HG03135 (cell line): ENCODE results near the gene BPIFB1.

ENCODE experiments used
- ATAC-seq: cut with Tn5 transposase; IDR thresholded peaks from one replicate; pipeline ENCODE4 v1.9.1; 2021; ENCODE audit warnings: mild to moderate bottlenecking, moderate library complexity; ENCODE audit not compliant: unreplicated experiment

BPIFB1 gene

DNA sequence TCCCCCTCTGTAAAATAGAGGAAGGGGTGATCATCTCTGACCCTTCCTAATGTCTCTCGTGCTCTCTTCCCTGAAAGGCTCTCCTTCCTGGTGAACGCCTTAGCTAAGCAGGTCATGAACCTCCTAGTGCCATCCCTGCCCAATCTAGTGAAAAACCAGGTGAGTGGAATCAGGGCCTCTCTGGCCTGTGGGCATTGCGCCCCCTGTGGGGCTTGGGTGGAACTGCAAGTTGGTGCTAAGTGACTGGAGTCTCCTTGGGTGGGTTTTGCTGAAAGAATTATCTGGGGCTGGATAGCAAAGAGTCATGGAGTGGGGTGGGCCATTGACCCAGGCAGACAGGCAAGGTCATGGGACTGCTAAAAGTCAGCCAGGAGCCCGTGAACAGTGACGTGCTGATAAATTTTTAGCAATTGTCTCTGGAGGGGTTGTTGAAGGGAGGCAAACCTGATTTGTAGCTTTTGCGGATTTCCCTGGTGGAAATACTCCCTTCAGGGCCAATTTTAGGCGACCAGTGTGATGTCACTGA, 8.9 kb downstream of the BPIFB1 start:
- no peak for ATAC-seq

GRCh38 chr20:33296206-33296605, 13.2 kb downstream of the BPIFB1 start:
- no peak for ATAC-seq

- no peak for ATAC-seq
Observed at GRCh38 chr20:33298391-33298790, 15.4 kb downstream of the BPIFB1 start.

DNA sequence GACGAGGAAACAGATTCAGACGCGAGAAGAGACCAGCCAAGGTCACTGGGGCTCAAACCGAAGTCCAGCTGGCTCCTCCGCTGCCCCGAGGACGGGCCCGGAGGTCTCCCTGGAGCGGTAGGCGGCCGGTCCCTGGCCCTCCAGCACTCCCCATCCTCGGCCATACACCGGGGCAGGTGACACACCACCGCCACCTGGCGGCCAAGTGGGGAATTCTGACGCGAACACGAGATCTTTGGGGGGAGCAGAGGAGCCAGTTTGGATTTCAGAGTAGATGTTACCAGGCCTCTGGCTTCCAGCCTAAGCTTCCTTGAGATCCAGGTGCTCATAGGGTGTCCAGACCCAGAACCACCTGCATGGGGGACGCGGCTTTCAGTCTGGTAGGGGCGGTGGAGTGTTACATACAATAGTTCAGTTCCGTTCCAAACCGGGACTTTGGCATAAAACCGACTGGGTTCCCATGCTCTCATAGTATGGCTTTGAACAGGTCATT, 16.1 kb downstream of the BPIFB1 start:
- ATAC-seq, result no peak

DNA sequence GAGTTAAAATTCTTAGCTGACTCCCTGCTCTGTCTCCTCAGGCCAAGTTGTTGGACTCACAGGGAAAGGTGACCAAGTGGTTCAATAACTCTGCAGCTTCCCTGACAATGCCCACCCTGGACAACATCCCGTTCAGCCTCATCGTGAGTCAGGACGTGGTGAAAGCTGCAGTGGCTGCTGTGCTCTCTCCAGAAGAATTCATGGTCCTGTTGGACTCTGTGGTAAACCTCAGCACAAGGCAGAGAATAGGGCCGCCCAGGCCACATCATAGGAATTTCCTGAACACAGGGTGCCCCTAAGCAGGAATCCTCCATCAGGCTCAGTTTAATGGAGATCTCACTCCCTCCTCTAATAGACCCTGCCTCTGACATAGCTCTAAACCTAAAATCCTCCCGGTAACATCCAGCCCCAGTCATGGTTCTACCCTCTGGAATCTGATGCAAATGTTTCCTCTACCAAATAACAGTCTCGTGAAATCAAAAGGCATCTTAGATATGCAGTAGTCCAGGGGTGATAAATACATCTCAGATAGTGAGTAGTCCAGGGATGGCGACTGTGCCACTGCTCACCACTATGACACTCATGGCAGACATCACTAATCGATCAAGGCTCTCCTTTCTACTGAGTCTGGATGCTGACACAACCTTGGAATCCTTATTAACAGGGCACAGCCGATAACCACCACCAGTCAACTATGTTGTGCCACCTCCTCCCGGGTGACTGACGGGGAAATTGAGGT, 18.3 kb downstream of the BPIFB1 start:
- ATAC-seq, result no peak

DNA sequence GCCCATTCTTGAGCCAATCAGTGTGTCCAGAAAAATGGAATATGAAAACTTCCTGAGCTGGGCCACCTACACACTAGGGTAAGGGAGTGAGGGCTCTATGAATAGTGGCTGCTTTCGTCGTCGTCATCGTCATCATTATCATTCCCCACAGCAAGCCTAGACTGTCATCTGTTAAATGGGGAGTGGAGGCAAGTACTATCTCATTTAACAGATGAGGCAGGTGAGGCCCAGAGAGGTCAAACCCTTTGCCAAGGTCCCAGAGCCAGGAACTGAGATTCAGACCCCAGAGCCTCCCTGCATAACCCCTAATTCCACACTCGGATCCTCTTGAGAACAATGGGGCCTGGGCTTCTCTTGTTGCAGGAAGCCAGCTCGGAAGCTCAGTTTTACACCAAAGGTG, 20.6 kb downstream of the BPIFB1 start:
- no peak for ATAC-seq

- no peak for ATAC-seq
Observed at GRCh38 chr20:33304046-33304445, 21.0 kb downstream of the BPIFB1 start.

- no peak for ATAC-seq
Observed at GRCh38 chr20:33305589-33306057, 22.6 kb downstream of the BPIFB1 start.

- no peak for ATAC-seq
Observed at GRCh38 chr20:33306228-33306627, 23.2 kb downstream of the BPIFB1 start.

DNA sequence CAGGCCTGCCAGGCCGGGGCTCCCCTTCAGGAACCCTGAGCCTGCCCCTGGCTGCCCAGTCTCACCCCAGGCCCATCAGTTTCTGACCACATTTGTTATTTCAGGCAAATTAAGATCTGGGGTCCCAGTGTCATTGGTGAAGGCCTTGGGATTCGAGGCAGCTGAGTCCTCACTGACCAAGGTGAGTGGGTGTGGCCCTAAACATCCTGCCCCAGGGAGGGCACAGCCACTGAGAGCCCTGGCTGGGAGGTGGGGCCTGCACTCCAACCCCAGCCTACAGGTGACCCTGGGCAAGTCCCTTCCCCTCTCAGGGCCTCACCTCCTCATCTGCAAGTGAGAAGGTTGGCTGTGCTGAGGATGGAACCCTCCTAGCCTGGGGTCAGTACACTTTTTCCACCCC, 23.8 kb downstream of the BPIFB1 start:
- no peak for ATAC-seq

DNA sequence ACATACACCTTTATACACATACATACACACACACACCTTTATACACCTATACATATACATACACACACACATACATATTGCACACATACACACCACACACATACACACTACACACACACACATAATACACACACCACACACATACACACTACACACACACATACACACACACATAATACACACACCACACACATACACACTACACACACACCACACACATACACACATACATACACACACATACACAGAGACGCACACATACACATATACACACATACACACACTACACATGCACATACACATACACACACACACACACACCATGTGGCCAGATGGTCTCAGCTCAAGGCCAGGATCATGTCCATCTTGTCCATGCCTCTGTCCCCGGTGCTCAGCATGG, 25.7 kb downstream of the BPIFB1 start:
- no peak for ATAC-seq

- ATAC-seq, result no peak
Observed at GRCh38 chr20:33309631-33310030, 26.6 kb downstream of the BPIFB1 start.

- ATAC-seq, result no peak
Observed at GRCh38 chr20:33310327-33310899, 27.4 kb downstream of the BPIFB1 start.

GRCh38 chr20:33311011-33311410, 28.0 kb downstream of the BPIFB1 start:
- no peak for ATAC-seq

DNA sequence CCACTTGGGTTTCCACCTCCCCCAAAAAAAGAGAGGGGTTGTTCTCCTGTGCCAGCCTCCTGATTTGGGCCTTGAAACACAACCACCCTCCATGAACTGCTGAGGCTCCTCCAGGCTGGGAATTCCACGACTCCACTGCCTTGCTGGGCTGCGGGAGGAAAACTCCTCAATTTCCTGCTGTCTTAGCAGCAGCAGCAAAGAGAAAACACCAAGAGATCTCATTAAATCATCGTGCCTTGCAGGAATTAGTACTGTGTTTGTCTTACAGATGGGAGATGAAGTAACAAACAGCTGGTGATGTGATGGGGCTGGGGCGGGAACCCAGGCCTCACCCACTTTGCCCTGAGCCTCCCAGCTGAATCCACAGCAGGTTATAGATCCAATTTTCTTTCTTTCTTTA, 29.0 kb downstream of the BPIFB1 start:
- no peak for ATAC-seq

GRCh38 chr20:33312583-33312982, 29.6 kb downstream of the BPIFB1 start:
- ATAC-seq, result no peak

- ATAC-seq, result no peak
Observed at GRCh38 chr20:33313686-33314314, 30.8 kb downstream of the BPIFB1 start.

- no peak for ATAC-seq
Observed at GRCh38 chr20:33316343-33316742, 33.3 kb downstream of the BPIFB1 start.

GRCh38 chr20:33316958-33317357, 33.9 kb downstream of the BPIFB1 start:
- ATAC-seq, result no peak

GRCh38 chr20:33317424-33318095, 34.5 kb downstream of the BPIFB1 start:
- ATAC-seq, result no peak

- no peak for ATAC-seq
Observed at GRCh38 chr20:33318096-33318429, 35.0 kb downstream of the BPIFB1 start.
